AG10803 (cell line): Measurements from ENCODE around the gene SLC35C1.

Source experiments
- DNase-seq: peaks from one replicate; pipeline ENCODE4 v3.0.0; 2010; ENCODE audit warnings: low read depth
- H3K4me3 ChIP-seq: 2 replicates; pipeline ENCODE4 v1.5.1; 2011; ENCODE audit warnings: mild to moderate bottlenecking, low read length, control low read depth
- CTCF ChIP-seq: conservative IDR thresholded peaks from 2 replicates; pipeline ENCODE4 v1.5.1; 2011; ENCODE audit warnings: mild to moderate bottlenecking, low read length, control low read depth, inconsistent platforms

SLC35C1 gene

DNA sequence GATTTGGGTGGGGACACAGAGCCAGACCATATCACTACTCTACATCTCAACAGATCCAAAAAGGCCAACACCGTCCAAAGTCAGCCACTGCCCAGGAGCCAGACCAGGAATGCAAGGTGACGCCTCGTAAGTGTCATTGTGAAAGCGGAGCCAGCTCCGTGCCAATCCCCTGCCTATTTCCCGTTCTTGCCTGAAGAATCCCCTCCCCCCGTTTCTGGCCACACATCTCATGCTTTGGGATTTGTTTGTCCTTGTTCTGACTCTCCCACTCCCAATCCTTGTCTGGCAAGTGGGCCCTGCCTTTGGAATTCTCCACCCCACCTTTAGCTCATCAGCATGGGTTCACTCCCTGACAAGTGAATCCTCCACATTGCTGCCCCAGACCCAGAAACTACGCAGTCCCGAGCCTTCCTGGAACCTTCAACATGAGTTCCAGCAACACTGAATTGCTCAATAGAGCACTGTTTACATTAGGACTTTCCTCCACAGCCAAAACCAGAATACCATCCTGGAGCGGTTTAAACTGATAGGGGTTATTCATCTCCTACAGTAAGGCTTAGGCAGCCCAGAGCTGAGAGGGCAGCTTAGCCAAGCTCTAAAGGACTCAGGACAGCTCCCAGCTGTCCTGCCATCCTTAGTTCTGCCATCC is 6.0 kb upstream of the SLC35C1 start:
- DNase-seq, result no peak
- no peak overlapping the region for H3K4me3 ChIP-seq
- no peak for TF ChIP-seq CTCF

DNA sequence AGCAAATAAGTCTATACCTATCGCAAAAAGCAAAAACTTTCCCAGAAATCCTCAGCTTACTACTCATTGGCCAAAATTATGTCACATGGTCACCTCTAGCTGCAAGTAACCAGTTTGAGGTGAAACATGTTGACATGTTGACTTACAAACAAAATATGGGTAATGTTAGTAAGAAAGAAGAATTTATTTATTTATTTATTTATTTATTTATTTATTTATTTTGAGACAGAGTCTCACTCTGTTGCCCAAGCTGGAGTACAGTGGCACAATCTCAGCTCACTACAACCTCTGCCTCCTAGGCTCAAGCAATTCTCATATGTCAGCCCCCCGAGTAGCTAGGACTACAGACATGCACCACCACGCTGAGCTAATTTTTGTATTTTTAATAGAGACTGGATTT is 5.4 kb upstream of the SLC35C1 start:
- TF ChIP-seq CTCF, result no peak

GRCh38 chr11:45800261-45800660 is 4.7 kb upstream of the SLC35C1 start:
- no peak for DNase-seq
- H3K4me3 ChIP-seq, result no peak overlapping the region
- no peak for TF ChIP-seq CTCF

More for the DNA sequence above, 5.4 kb upstream of the SLC35C1 start:
- H3K4me3 ChIP-seq, result no peak overlapping the region
- no peak for DNase-seq

DNA sequence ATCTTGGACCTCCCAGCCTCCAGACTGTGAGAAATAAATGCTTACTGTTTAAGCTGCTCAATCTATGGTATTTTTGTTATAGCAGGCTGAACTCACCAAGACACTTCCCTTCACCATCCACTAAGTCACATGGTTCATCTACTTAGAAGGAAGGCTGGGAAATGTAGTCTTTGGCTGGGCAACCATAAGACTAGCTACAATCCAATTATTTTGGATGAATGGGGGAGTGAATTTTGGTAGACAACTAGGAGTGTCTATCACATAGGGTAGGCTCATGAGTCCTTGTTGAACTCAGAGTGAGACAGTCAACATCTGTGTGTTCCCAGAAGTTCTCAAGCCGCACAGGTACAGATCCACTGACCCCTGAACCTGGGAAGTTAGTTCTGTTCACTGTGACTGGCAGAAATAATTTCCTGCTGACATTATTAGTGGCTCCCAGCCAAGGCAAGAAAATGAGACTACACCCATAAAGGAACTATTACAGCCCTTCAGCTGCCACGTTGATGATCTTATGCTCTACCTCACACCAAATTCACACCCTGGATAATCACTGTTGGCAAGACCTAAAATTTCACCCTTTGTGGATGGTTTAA is 3.1 kb upstream of the SLC35C1 start:
- DNase-seq, result no peak
- no peak for TF ChIP-seq CTCF
- H3K4me3 ChIP-seq, result no peak overlapping the region

GRCh38 chr11:45802531-45803317 is 2.2 kb upstream of the SLC35C1 start:
- TF ChIP-seq CTCF, result no peak
- H3K4me3 ChIP-seq, result no peak overlapping the region
- DNase-seq, result no peak

- no peak for TF ChIP-seq CTCF
- peak overlapping the region; percentile 90 for H3K4me3 ChIP-seq
- DNase-seq, result peak; percentile 48
Measured at GRCh38 chr11:45803971-45804760, 783 bp upstream of the SLC35C1 start.
